Measurements from ENCODE around the gene AHRR. TPM values are rescaled to one million over a fixed set of nuclear protein-coding genes. Genes with fewer than 3 reads are reported as not detected.
A peak's percentile ranks its signal among the peaks of the same experiment; 100 is the strongest.
"Not testable (repeated sequence)": the region's sequence is repeated elsewhere in the genome, so short reads cannot be mapped to it uniquely, and the experiment has no call there.

Gene AHRR
- polyA plus RNA-seq, 3 donors, result 0.15 TPM; not detected in 1

GRCh38 chr5:396531-396961, 75.0 kb downstream of the AHRR start:
- no peaks in the 10 kb centered on the region for H4K20me1 ChIP-seq (ENCODE audit: insufficient read depth, low read length)
- peaks cover 8 to 29% of the 10 kb centered on the region in 2 donors for H3K4me1 ChIP-seq (ENCODE audit: control insufficient read depth in 1 of 2, insufficient read depth in 2 of 2, low read length in 2 of 2)
- no peaks in the 10 kb centered on the region for H3K36me3 ChIP-seq (replicated peaks in 1 of 2; ENCODE audit: control insufficient read depth in 1 of 2, insufficient read depth in 2 of 2, low read length in 2 of 2)
- no peak overlapping the region for H2AFZ ChIP-seq (ENCODE audit: insufficient read depth, low read depth, low read length, poor library complexity, severe bottlenecking)
- intact Hi-C loops (cut with micrococcal nuclease), result no loop called here
- H3K27me3 Mint-ChIP-seq (ENCODE audit: low read depth in 3 of 3), result peaks cover 5 to 14% (median 12%) of the 10 kb centered on the region in 3 donors
- no peaks in the 10 kb centered on the region for H3K36me3 Mint-ChIP-seq
- H3K27ac Mint-ChIP-seq, result peak overlapping the region in 2 of 7 donors; percentile 46 to 51
- DNase-seq, result no peak
- H3K27ac ChIP-seq (ENCODE audit: low read depth in 1 of 2, low read length in 2 of 2), result no peak overlapping the region
- H3K4me2 ChIP-seq (replicated peaks; ENCODE audit: extremely low read depth, low read length, poor library complexity, severe bottlenecking), result no peak overlapping the region
- no peaks in the 10 kb centered on the region for H3K79me2 ChIP-seq (ENCODE audit: insufficient read depth, low read length)
- H3K4me1 Mint-ChIP-seq, result peaks cover 20% of the 10 kb centered on the region
- WGBS (ENCODE audit: insufficient coverage), result 98% methylated on average over 7 of the region's 13 CpGs
- H3K9me3 Mint-ChIP-seq, result no peaks in the 10 kb centered on the region
- H3K9ac ChIP-seq (ENCODE audit: insufficient read depth, low read length, poor library complexity, severe bottlenecking), result no peak overlapping the region
- no peak overlapping the region for H3K4me3 Mint-ChIP-seq
- no peak for TF ChIP-seq CTCF (IDR thresholded peaks at IDR 0.05)
- H3K9me3 ChIP-seq (replicated peaks in 1 of 2; ENCODE audit: control insufficient read depth in 1 of 2, insufficient read depth in 1 of 2, low read length in 2 of 2), result no peaks in the 10 kb centered on the region
- no peak overlapping the region for H3K4me3 ChIP-seq (replicated peaks in 1 of 3; ENCODE audit: low read depth in 2 of 3, low read length in 3 of 3)
- peaks cover 0 to 12% of the 10 kb centered on the region in 2 donors for H3K27me3 ChIP-seq (ENCODE audit: control insufficient read depth in 2 of 2, insufficient read depth in 2 of 2, low read length in 2 of 2)

GRCh38 chr5:398141-398474, 76.6 kb downstream of the AHRR start:
- H3K4me2 ChIP-seq (replicated peaks; ENCODE audit: extremely low read depth, low read length, poor library complexity, severe bottlenecking); H3K9ac ChIP-seq (ENCODE audit: insufficient read depth, low read length, poor library complexity, severe bottlenecking); H3K9me3 Mint-ChIP-seq; H3K79me2 ChIP-seq (ENCODE audit: insufficient read depth, low read length); H3K4me3 ChIP-seq (replicated peaks in 1 of 3; ENCODE audit: low read depth in 2 of 3, low read length in 3 of 3); H3K36me3 Mint-ChIP-seq; intact Hi-C loops (cut with micrococcal nuclease); H4K20me1 ChIP-seq (ENCODE audit: insufficient read depth, low read length); H3K9me3 ChIP-seq (replicated peaks in 1 of 2; ENCODE audit: control insufficient read depth in 1 of 2, insufficient read depth in 1 of 2, low read length in 2 of 2); H3K27ac ChIP-seq (ENCODE audit: low read depth in 1 of 2, low read length in 2 of 2); DNase-seq; H3K36me3 ChIP-seq (replicated peaks in 1 of 2; ENCODE audit: control insufficient read depth in 1 of 2, insufficient read depth in 2 of 2, low read length in 2 of 2); H3K4me3 Mint-ChIP-seq; H2AFZ ChIP-seq (ENCODE audit: insufficient read depth, low read depth, low read length, poor library complexity, severe bottlenecking): not testable (repeated sequence)
- Mint-ChIP-seq H3K27me3 (ENCODE audit: low read depth in 3 of 3) (peaks cover 9 to 16% (median 15%) of the 10 kb centered on the region in 3 donors), H3K4me1 (peaks cover 19% of the 10 kb centered on the region), H3K27ac (peak overlapping the region in 4 of 7 donors; percentile 41 to 91 (median 75))
- peaks cover 0 to 12% of the 10 kb centered on the region in 2 donors for H3K27me3 ChIP-seq (ENCODE audit: control insufficient read depth in 2 of 2, insufficient read depth in 2 of 2, low read length in 2 of 2)
- 95% methylated on average over 15 of the region's 15 CpGs for WGBS (ENCODE audit: insufficient coverage)
- H3K4me1 ChIP-seq (ENCODE audit: control insufficient read depth in 1 of 2, insufficient read depth in 2 of 2, low read length in 2 of 2), result peaks cover 16 to 29% of the 10 kb centered on the region in 2 donors
